ENCODE data around the gene MRPS34. TPM values are rescaled to one million over a fixed set of nuclear protein-coding genes. Genes with fewer than 3 reads are reported as not detected.

MRPS34 gene
- total RNA-seq, 3 donors from 2014 or later, result 85.9 to 95.4 (median 87.8) TPM

DNA sequence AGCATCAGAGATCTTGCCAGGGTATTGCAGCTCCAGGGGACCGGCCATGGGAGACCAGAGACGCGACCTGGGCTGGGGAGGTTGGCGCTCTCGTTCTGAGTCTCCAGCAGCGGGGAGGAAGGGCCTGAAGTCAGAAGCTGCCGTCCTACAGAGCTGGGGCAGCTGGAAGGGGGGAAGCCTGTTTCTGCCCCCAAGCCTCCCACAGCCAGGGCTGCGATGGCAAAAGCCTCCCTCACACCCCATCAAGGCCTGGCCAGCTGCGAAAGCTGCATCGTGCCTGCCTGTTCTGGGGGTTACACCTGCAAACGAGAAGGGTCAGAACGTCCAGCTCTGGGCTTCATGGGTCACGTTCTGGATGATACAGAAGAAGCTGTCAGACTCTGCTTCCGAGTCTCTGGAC, 40.9 kb downstream of the MRPS34 start:
- Histone ChIP-seq H3K27me3 (no peaks in the 10 kb centered on the region), H3K9me3 (no peaks in the 10 kb centered on the region), H3K4me3 (no peak overlapping the region), H3K27ac (no peak overlapping the region), H3K36me3 (no peaks in the 10 kb centered on the region), H3K4me1 (no peaks in the 10 kb centered on the region)
- no peak for DNase-seq (ENCODE audit: low spot score in 2 of 2)
- TF ChIP-seq, protein P1, sequence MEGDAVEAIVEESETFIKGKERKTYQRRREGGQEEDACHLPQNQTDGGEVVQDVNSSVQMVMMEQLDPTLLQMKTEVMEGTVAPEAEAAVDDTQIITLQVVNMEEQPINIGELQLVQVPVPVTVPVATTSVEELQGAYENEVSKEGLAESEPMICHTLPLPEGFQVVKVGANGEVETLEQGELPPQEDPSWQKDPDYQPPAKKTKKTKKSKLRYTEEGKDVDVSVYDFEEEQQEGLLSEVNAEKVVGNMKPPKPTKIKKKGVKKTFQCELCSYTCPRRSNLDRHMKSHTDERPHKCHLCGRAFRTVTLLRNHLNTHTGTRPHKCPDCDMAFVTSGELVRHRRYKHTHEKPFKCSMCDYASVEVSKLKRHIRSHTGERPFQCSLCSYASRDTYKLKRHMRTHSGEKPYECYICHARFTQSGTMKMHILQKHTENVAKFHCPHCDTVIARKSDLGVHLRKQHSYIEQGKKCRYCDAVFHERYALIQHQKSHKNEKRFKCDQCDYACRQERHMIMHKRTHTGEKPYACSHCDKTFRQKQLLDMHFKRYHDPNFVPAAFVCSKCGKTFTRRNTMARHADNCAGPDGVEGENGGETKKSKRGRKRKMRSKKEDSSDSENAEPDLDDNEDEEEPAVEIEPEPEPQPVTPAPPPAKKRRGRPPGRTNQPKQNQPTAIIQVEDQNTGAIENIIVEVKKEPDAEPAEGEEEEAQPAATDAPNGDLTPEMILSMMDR (IDR thresholded peaks at IDR 0.05), result no peak
- TF ChIP-seq POLR2AphosphoS5 (IDR thresholded peaks at IDR 0.05) (no peak), POLR2A (IDR thresholded peaks at IDR 0.05) (no peak)
- intact Hi-C loops (cut with DNase I; ENCODE audit: low total_unique reads), result no loop called here

DNA sequence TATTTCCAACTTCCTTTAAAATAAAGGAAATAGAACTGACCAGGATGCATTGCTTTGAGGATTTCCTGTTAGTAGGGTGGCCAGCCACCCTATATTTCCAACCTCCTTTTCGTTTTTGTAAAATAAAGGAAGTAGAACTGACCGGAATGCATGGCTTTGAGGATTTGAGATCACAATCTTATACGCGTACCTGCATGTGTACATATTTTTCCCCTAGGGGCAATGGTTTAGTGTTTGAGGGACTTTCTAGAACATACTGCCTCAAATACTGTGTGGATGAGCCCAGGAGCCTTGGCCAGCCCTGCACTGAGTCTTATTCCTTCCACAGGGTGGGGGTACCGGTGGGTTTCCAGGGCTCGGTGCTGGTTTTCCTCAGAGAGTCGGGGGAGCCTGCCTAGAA, 41.3 kb downstream of the MRPS34 start:
- intact Hi-C loops (cut with DNase I; ENCODE audit: low total_unique reads), result no loop called here
- TF ChIP-seq, protein P1 (IDR thresholded peaks at IDR 0.05), result no peak
- TF ChIP-seq POLR2A (IDR thresholded peaks at IDR 0.05) (no peak), POLR2AphosphoS5 (IDR thresholded peaks at IDR 0.05) (no peak)
- no peaks in the 10 kb centered on the region for H3K36me3 ChIP-seq

DNA sequence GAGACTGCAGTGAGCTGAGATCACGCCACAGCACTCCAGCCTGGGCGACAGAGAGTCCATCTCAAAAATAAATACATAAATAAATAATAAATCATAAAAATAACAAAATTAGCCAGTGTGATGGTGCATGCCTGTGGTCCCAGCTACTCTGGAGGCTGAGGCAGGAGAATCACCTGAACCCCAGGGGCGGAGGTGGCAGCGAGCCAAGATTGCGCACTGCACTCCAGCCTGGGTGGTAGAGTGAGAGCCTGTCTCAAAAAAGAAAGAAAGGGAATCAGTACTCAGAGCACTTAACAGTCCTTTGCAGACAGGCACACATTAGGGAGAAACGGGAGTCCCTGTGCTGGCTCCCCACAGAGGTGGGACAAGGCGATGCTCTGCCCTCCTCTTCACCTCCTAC, 41.9 kb downstream of the MRPS34 start:
- H3K4me1 ChIP-seq, result no peaks in the 10 kb centered on the region
- H3K4me3 ChIP-seq, result no peak overlapping the region
- no peak for DNase-seq (ENCODE audit: low spot score in 2 of 2)
- TF ChIP-seq POLR2AphosphoS5 (IDR thresholded peaks at IDR 0.05) (no peak), POLR2A (IDR thresholded peaks at IDR 0.05) (no peak)
- TF ChIP-seq, protein P1 (IDR thresholded peaks at IDR 0.05), result no peak
- no peaks in the 10 kb centered on the region for H3K36me3 ChIP-seq
- H3K27me3 ChIP-seq, result no peaks in the 10 kb centered on the region
- H3K27ac ChIP-seq, result no peak overlapping the region
- intact Hi-C loops (cut with DNase I; ENCODE audit: low total_unique reads), result no loop called here
- H3K9me3 ChIP-seq, result no peaks in the 10 kb centered on the region

More for the DNA sequence above, 41.3 kb downstream of the MRPS34 start:
- DNase-seq (ENCODE audit: low spot score in 2 of 2), result no peak
- Histone ChIP-seq H3K9me3 (no peaks in the 10 kb centered on the region), H3K27ac (no peak overlapping the region), H3K4me3 (no peak overlapping the region), H3K4me1 (no peaks in the 10 kb centered on the region), H3K27me3 (no peaks in the 10 kb centered on the region)

DNA sequence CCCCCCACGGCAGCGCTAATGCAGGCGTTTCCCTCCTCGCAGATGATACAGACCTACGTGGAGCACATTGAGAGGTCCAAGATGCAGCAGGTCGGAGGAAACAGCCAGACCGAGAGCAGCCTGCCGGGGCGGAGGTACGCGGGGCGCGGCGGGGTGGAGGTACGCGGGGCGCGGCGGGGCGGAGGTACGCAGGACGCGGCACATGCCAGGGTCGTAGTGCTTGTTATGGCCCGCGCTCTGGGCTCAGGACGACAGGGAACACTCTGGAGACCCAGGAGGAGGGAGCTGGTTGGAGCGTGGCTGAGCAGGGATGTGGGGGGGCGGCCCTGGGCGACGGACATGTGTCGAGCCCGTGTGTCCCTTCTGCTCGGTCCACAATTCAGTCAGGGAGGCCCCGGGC, 43.5 kb downstream of the MRPS34 start:
- TF ChIP-seq, protein P1 (IDR thresholded peaks at IDR 0.05), result no peak
- TF ChIP-seq POLR2A (IDR thresholded peaks at IDR 0.05), result no peak
- TF ChIP-seq POLR2AphosphoS5 (IDR thresholded peaks at IDR 0.05), result no peak
- Histone ChIP-seq H3K4me3 (no peak overlapping the region), H3K9me3 (no peaks in the 10 kb centered on the region), H3K27ac (no peak overlapping the region), H3K36me3 (no peaks in the 10 kb centered on the region), H3K27me3 (no peaks in the 10 kb centered on the region), H3K4me1 (no peaks in the 10 kb centered on the region)
- no peak for DNase-seq (ENCODE audit: low spot score in 2 of 2)
- intact Hi-C loops (cut with DNase I; ENCODE audit: low total_unique reads), result no loop called here

DNA sequence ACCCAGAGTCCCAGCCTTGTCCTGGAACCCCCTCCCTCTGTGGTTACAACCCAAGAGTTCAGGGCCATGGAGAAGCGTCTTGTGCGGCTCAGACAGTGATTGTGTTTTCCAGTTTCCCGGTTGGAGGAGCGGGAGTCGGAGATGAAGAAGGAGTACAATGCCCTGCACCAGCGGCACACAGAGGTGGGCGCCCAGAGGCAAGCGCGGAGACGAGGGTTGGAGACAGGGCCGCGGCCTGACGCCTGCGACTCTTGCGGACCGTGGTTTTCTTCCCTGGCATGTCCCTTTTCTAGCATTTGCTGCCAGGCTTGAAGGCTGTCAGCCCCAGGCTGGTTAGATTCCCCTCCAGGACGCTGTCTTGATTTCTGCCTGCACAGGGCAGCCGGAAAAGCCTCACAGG, 43.9 kb downstream of the MRPS34 start:
- no peaks in the 10 kb centered on the region for H3K36me3 ChIP-seq
- intact Hi-C loops (cut with DNase I; ENCODE audit: low total_unique reads), result no loop called here

More for the DNA sequence above, 43.9 kb downstream of the MRPS34 start:
- Histone ChIP-seq H3K9me3 (no peaks in the 10 kb centered on the region), H3K27me3 (no peaks in the 10 kb centered on the region), H3K4me3 (no peak overlapping the region), H3K4me1 (no peaks in the 10 kb centered on the region), H3K27ac (no peak overlapping the region)
- TF ChIP-seq POLR2AphosphoS5 (IDR thresholded peaks at IDR 0.05) (no peak), POLR2A (IDR thresholded peaks at IDR 0.05) (no peak)
- TF ChIP-seq, protein P1 (IDR thresholded peaks at IDR 0.05), result no peak
- no peak for DNase-seq (ENCODE audit: low spot score in 2 of 2)
